Transverse colon (tissue), 4 donors: ENCODE data around the gene RABGGTA. TPM values are rescaled to one million over a fixed set of nuclear protein-coding genes. Genes with fewer than 3 reads are reported as not detected.

Source experiments
- DNase-seq: peaks from one replicate; pipeline ENCODE4 v3.0.0-alpha.2; 2019
- H3K27ac ChIP-seq, 4 donors: fragments of 200-600 bp; sonication (generic); 2 replicates each; pipeline ENCODE4 v1.5.1; 2016 to 2018; ENCODE audit warnings: inconsistent platforms in 4 of 4
- H3K27me3 ChIP-seq: fragments of 200-600 bp; sonication (generic); 2 replicates; pipeline ENCODE4 v1.5.1; 2017; ENCODE audit warnings: inconsistent platforms
- H3K36me3 ChIP-seq, 4 donors: fragments of 200-600 bp; sonication (generic); 2 replicates each; pipeline ENCODE4 v1.5.1; 2017 to 2019; ENCODE audit warnings: inconsistent platforms in 4 of 4
- H3K4me1 ChIP-seq, 4 donors: fragments of 200-600 bp; sonication (generic); 2 replicates each; pipeline ENCODE4 v1.5.1; 2017 to 2020; ENCODE audit warnings: inconsistent platforms in 4 of 4
- H3K4me3 ChIP-seq, 4 donors: fragments of 200-600 bp; sonication (generic); 1 replicate in 1 of 4; 2 replicates in 3 of 4; pipeline versions ENCODE4 v1.5.1 to v1.6.1; 2017 to 2019; ENCODE audit warnings: inconsistent platforms in 4 of 4
- H3K9me3 ChIP-seq, 2 donors: fragments of 200-600 bp; sonication (generic); 2 replicates each; pipeline ENCODE4 v1.5.1; 2017 to 2019; ENCODE audit warnings: inconsistent platforms in 2 of 2
- CTCF ChIP-seq, 5 experiments: fragments of 200-600 bp in 3 of 5; fragments of 450-650 bp in 2 of 5; sonication (generic) in 3 of 5; IDR thresholded peaks; 1 replicate in 2 of 5; 2 replicates in 3 of 5; pipeline ENCODE4 v1.5.1; 2016 to 2017; ENCODE audit warnings: antibody characterized with exemption in 5 of 5, inconsistent platforms in 3 of 5, mild to moderate bottlenecking in 2 of 5, moderate library complexity in 1 of 5
- EP300 ChIP-seq: sonication (generic); formaldehyde crosslinking; IDR thresholded peaks from one replicate; pipeline ENCODE4 v1.6.1; 2017; ENCODE audit warnings: antibody characterized with exemption, low read depth
- POLR2A ChIP-seq: fragments of 450-650 bp; IDR thresholded peaks from one replicate; pipeline ENCODE4 v1.6.1; 2016; ENCODE audit warnings: antibody characterized with exemption, mild to moderate bottlenecking, moderate library complexity
- POLR2AphosphoS5 ChIP-seq, 3 donors: sonication (generic); formaldehyde crosslinking; IDR thresholded peaks; one replicate each; pipeline ENCODE4 v1.6.1; 2016; ENCODE audit warnings: antibody characterized with exemption in 3 of 3
- WGBS, 2 donors: methylation state at CpG; one replicate each; pipeline ENCODE4 v1.1.5; 2018; ENCODE audit warnings: low coverage in 1 of 2; 5-methylcytosine and 5-hydroxymethylcytosine counted together
- in situ Hi-C, 4 donors: fragments of 200-750 bp; cut with MboI; loops; one replicate each; pipeline versions ENCODE4 v1.15.0 to v1.15.1; 2017; ENCODE audit warnings: low sequenced_read_pairs in 3 of 4, low pct_ligation_motif_present in 1 of 4, low pct_unique_long_range_greater_than_20kb in 1 of 4
- intact Hi-C: fragments of 100-400 bp; cut with DNase I; formaldehyde crosslinking; loops from one replicate; pipeline ENCODE4 v1.15.1; 2023; ENCODE audit warnings: low total_unique reads
- total RNA-seq, 4 donors: library from RNA; depleted of rRNA; stranded (reverse); fragments of >200 nt; gene quantifications; one replicate each; pipeline ENCODE4 v1.1.0, GENCODE V29; 2016

RABGGTA gene
- total RNA-seq, 4 donors from 2014 or later = 47.3 to 227 (median 53.0) TPM

- Histone ChIP-seq H3K4me1 (peaks cover 16 to 29% (median 23%) of the 10 kb centered on the region in 4 donors), H3K27me3 (no peaks in the 10 kb centered on the region), H3K27ac (peak within 1 kb of the TSS; percentile 86 to 96 (median 92)), H3K36me3 (peaks cover 0 to 12% (median 6%) of the 10 kb centered on the region in 4 donors), H3K9me3 (no peaks in the 10 kb centered on the region), H3K4me3 (peak within 1 kb of the TSS; percentile 55 to 87 (median 74))
- 5 to 71% methylated on average over 1 to 38 of the region's 38 CpGs for WGBS, 2 donors
- intact Hi-C loops = loop anchor here (5.0 kb wide), 1 partner anchor 209 kb away; the partner anchor contains the start of gene SDR39U1
- in situ Hi-C loops = loop anchor here in 3 of 4 donors (25.0 kb wide), 1 partner anchor 204 kb away; the partner anchor contains the start of genes CBLN3 (in 3 of the 3), KHNYN (in 3 of the 3) and SDR39U1 (in 3 of the 3)
- TF ChIP-seq CTCF (IDR thresholded peaks at IDR 0.05) = no peak
- peak in 2 of 3 donors; percentile 61 to 62 for TF ChIP-seq POLR2AphosphoS5 (IDR thresholded peaks at IDR 0.05)
- TF ChIP-seq EP300 = no peak
- peak; percentile 22 for TF ChIP-seq POLR2A
- DNase-seq = no peak
Observed at GRCh38 chr14:24232645-24233537, 38.5 kb downstream of the RABGGTA start, which contains the start of gene GMPR2. Gene GMPR2, plus strand, starts transcription at chr14:24232929. Its CDS starts 325 bp downstream, at chr14:24233254.

DNA sequence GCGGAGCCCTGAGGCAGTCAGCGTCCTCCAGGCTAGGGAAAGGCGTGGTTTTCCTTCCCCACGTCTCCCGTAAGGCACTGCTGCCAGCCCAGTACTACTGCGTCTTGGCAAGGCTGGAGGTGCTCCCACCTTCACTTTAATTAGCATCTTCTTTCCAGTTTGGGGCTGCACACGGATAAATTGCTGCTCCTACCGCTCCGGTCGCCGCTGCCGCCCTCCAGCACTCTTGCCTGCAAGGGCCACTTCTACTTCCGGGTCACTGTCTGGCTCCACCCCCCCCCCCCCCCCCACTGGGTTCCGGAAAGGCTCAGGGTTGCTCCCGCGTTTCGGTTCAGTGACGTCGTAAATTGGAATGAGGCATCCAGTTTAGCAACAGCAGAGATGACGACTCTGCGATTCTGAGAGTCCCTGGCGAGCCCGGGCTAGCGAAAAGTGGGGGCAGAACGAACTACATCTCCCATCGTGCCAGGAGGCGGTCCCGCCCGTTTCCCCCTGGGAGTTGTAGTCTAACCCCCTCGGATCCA, 39.2 kb downstream of the RABGGTA start, which contains the start of gene NEDD8:
TSS of gene NEDD8 (minus strand) at position 247 of the 524 bp plus-strand sequence. CDS start at position 147, 100 bp downstream.
- DNase-seq = peak; percentile 93
- Histone ChIP-seq H3K36me3 (peaks cover 0 to 14% (median 3%) of the 10 kb centered on the region in 4 donors), H3K4me3 (peak within 1 kb of the TSS; percentile 55 to 87 (median 74)), H3K27me3 (no peaks in the 10 kb centered on the region), H3K9me3 (no peaks in the 10 kb centered on the region), H3K4me1 (peaks cover 16 to 29% (median 23%) of the 10 kb centered on the region in 4 donors), H3K27ac (peak within 1 kb of the TSS; percentile 86 to 96 (median 92))
- intact Hi-C loops = loop anchor here (5.0 kb wide), 1 partner anchor 210 kb away; the partner anchor contains the start of gene SDR39U1
- peak; percentile 69 for TF ChIP-seq POLR2A
- TF ChIP-seq CTCF (IDR thresholded peaks at IDR 0.05) = no peak
- peak; percentile 60 to 73 (median 61) for TF ChIP-seq POLR2AphosphoS5 (IDR thresholded peaks at IDR 0.05)
- no peak for TF ChIP-seq EP300
- in situ Hi-C loops = loop anchor here in 3 of 4 donors (25.0 kb wide), 1 partner anchor 205 kb away; the partner anchor contains the start of genes CBLN3 (in 3 of the 3), KHNYN (in 3 of the 3) and SDR39U1 (in 3 of the 3)
- WGBS, 2 donors = 0 to 1% methylated on average over 7 to 28 of the region's 30 CpGs

- no peaks in the 10 kb centered on the region for H3K27me3 ChIP-seq
- H3K27ac ChIP-seq = peak overlapping the region; percentile 86 to 96 (median 92)
- peak; percentile 28 for DNase-seq
- H3K36me3 ChIP-seq = peaks cover 0 to 14% (median 0%) of the 10 kb centered on the region in 4 donors
- in situ Hi-C loops (loop anchor here in 3 of 4 donors (25.0 kb wide), 1 partner anchor 206 kb away; the partner anchor contains the start of genes CBLN3 (in 3 of the 3), KHNYN (in 3 of the 3) and SDR39U1 (in 3 of the 3)), intact Hi-C loops (loop anchor here (5.0 kb wide), 1 partner anchor 211 kb away; the partner anchor contains the start of gene SDR39U1)
- H3K9me3 ChIP-seq = no peaks in the 10 kb centered on the region
- TF ChIP-seq POLR2A = no peak
- TF ChIP-seq EP300 = no peak
- TF ChIP-seq POLR2AphosphoS5 (IDR thresholded peaks at IDR 0.05) = no peak
- no peak for TF ChIP-seq CTCF (IDR thresholded peaks at IDR 0.05)
- peak overlapping the region; percentile 55 to 87 (median 74) for H3K4me3 ChIP-seq
- 11 to 13% methylated on average over 11 to 22 of the region's 23 CpGs for WGBS, 2 donors
- peaks cover 16 to 29% (median 23%) of the 10 kb centered on the region in 4 donors for H3K4me1 ChIP-seq
Observed at GRCh38 chr14:24231263-24232120, 39.9 kb downstream of the RABGGTA start.
